ENCODE data around the gene SLC17A1.

Gene SLC17A1

GRCh38 chr6:25830458-25830857 is 1.4 kb downstream of the SLC17A1 start:
- no peak for DNase-seq

GRCh38 chr6:25829375-25829774 is 2.5 kb downstream of the SLC17A1 start:
- DNase-seq: no peak

GRCh38 chr6:25821341-25821740 is 10.5 kb downstream of the SLC17A1 start:
- DNase-seq: no peak

- DNase-seq: no peak
Observed at GRCh38 chr6:25816252-25816651, 15.6 kb downstream of the SLC17A1 start.

- no peak for DNase-seq
Observed at GRCh38 chr6:25815194-25815593, 16.7 kb downstream of the SLC17A1 start.

GRCh38 chr6:25804804-25805203 is 27.0 kb downstream of the SLC17A1 start:
- no peak for DNase-seq

- DNase-seq: no peak
Observed at GRCh38 chr6:25801436-25801835, 30.4 kb downstream of the SLC17A1 start.

GRCh38 chr6:25794784-25795183 is 37.1 kb downstream of the SLC17A1 start:
- DNase-seq: no peak

- DNase-seq: no peak
Observed at GRCh38 chr6:25793970-25794369, 37.9 kb downstream of the SLC17A1 start.

- no peak for DNase-seq
Observed at GRCh38 chr6:25792016-25792415, 39.8 kb downstream of the SLC17A1 start.

- DNase-seq: no peak
Observed at GRCh38 chr6:25789475-25789874, 42.4 kb downstream of the SLC17A1 start.

GRCh38 chr6:25788305-25788922 is 43.4 kb downstream of the SLC17A1 start:
- DNase-seq: peak; percentile 86

GRCh38 chr6:25787428-25787827 is 44.4 kb downstream of the SLC17A1 start:
- DNase-seq: no peak

GRCh38 chr6:25781134-25781533 is 50.7 kb downstream of the SLC17A1 start:
- DNase-seq: no peak

- DNase-seq: no peak
Observed at GRCh38 chr6:25777856-25778649, 53.8 kb downstream of the SLC17A1 start.

- no peak for DNase-seq
Observed at GRCh38 chr6:25777031-25777430, 54.8 kb downstream of the SLC17A1 start.

GRCh38 chr6:25774120-25774715 is 57.6 kb downstream of the SLC17A1 start:
- peak; percentile 18 for DNase-seq

GRCh38 chr6:25769983-25770382 is 61.9 kb downstream of the SLC17A1 start:
- no peak for DNase-seq

GRCh38 chr6:25768566-25768965 is 63.3 kb downstream of the SLC17A1 start:
- no peak for DNase-seq

GRCh38 chr6:25764611-25765010 is 67.2 kb downstream of the SLC17A1 start:
- no peak for DNase-seq

GRCh38 chr6:25757936-25758642 is 73.8 kb downstream of the SLC17A1 start:
- no peak for DNase-seq

GRCh38 chr6:25756382-25757363 is 75.2 kb downstream of the SLC17A1 start:
- no peak for DNase-seq

All from NCI-H82 (cell line).